ENCODE measurements around the gene CSTB.

CSTB gene

GRCh38 chr21:43794857-43795256, 18.7 kb upstream of the CSTB start:
- peaks cover 3% of the 10 kb centered on the region for H3K79me2 ChIP-seq (ENCODE audit: control insufficient read depth, insufficient read depth, low read length, poor library complexity)
- no peak overlapping the region for H4K12ac ChIP-seq (ENCODE audit: low read depth, low read length)
- H3K4ac ChIP-seq (ENCODE audit: low read depth, low read length) = no peak overlapping the region

GRCh38 chr21:43794311-43794710, 18.2 kb upstream of the CSTB start:
- no peak for DNase-seq
- Histone ChIP-seq H3K27me3 (ENCODE audit: insufficient read depth, low read length) (no peaks in the 10 kb centered on the region), H2BK120ac (ENCODE audit: insufficient read depth, low read length, poor library complexity) (no peak overlapping the region), H3K4me2 (ENCODE audit: low read length) (no peak overlapping the region), H2BK5ac (ENCODE audit: low read depth, low read length, poor library complexity) (no peak overlapping the region), H3K18ac (ENCODE audit: low read length) (no peak overlapping the region), H2BK12ac (ENCODE audit: low read length) (no peak overlapping the region), H3K14ac (ENCODE audit: low read length) (no peak overlapping the region), H3K9ac (ENCODE audit: low read length) (no peak overlapping the region), H4K8ac (ENCODE audit: low read depth, low read length) (no peak overlapping the region), H3K4me1 (ENCODE audit: control insufficient read depth in 1 of 2, insufficient read depth in 2 of 2, low read length in 2 of 2) (peaks cover 7 to 8% of the 10 kb centered on the region in 2 experiments), H2AFZ (ENCODE audit: insufficient read depth, low read length, poor library complexity) (no peak overlapping the region), H3K36me3 (ENCODE audit: control insufficient read depth in 1 of 2, insufficient read depth in 2 of 2, low read length in 2 of 2) (peaks cover 71 to 77% of the 10 kb centered on the region in 2 experiments), H3K23ac (ENCODE audit: low read length) (no peak overlapping the region), H4K12ac (ENCODE audit: low read depth, low read length) (no peak overlapping the region), H3K4ac (ENCODE audit: low read depth, low read length) (no peak overlapping the region), H3K79me1 (ENCODE audit: low read length) (peaks cover 3% of the 10 kb centered on the region), H2AK5ac (ENCODE audit: low read length) (no peak overlapping the region), H3K79me2 (ENCODE audit: control insufficient read depth, insufficient read depth, low read length, poor library complexity) (peaks cover 7% of the 10 kb centered on the region), H3K4me3 (ENCODE audit: low read depth, low read length) (no peak overlapping the region), H3K27ac (ENCODE audit: low read depth, low read length) (no peak overlapping the region), H3K9me3 (ENCODE audit: insufficient read depth, low read depth, low read length) (no peaks in the 10 kb centered on the region), H4K91ac (ENCODE audit: low read depth, low read length) (no peak overlapping the region)
- no CpG with 5 or more reads among the region's 12 CpGs for WGBS (ENCODE audit: extremely low coverage, insufficient coverage, insufficient read length)

More at GRCh38 chr21:43794857-43795256, 18.7 kb upstream of the CSTB start:
- Histone ChIP-seq H4K8ac (ENCODE audit: low read depth, low read length) (no peak overlapping the region), H3K27ac (ENCODE audit: low read depth, low read length) (no peak overlapping the region), H3K4me2 (ENCODE audit: low read length) (no peak overlapping the region), H3K9me3 (ENCODE audit: insufficient read depth, low read depth, low read length) (no peaks in the 10 kb centered on the region), H3K14ac (ENCODE audit: low read length) (no peak overlapping the region), H3K79me1 (ENCODE audit: low read length) (no peaks in the 10 kb centered on the region), H2AK5ac (ENCODE audit: low read length) (no peak overlapping the region), H2BK12ac (ENCODE audit: low read length) (no peak overlapping the region), H3K36me3 (ENCODE audit: control insufficient read depth in 1 of 2, insufficient read depth in 2 of 2, low read length in 2 of 2) (peaks cover 76 to 83% of the 10 kb centered on the region in 2 experiments), H3K23ac (ENCODE audit: low read length) (no peak overlapping the region), H3K4me3 (ENCODE audit: low read depth, low read length) (no peak overlapping the region), H3K27me3 (ENCODE audit: insufficient read depth, low read length) (no peaks in the 10 kb centered on the region), H2BK5ac (ENCODE audit: low read depth, low read length, poor library complexity) (no peak overlapping the region), H3K4me1 (ENCODE audit: control insufficient read depth in 1 of 2, insufficient read depth in 2 of 2, low read length in 2 of 2) (peaks cover 7% of the 10 kb centered on the region in 2 experiments), H3K18ac (ENCODE audit: low read length) (no peak overlapping the region), H2BK120ac (ENCODE audit: insufficient read depth, low read length, poor library complexity) (no peak overlapping the region), H2AFZ (ENCODE audit: insufficient read depth, low read length, poor library complexity) (no peak overlapping the region), H3K9ac (ENCODE audit: low read length) (no peak overlapping the region), H4K91ac (ENCODE audit: low read depth, low read length) (no peak overlapping the region)
- WGBS (ENCODE audit: extremely low coverage, insufficient coverage, insufficient read length) = no CpG with 5 or more reads among the region's 14 CpGs
- no peak for DNase-seq

GRCh38 chr21:43793243-43793642, 17.1 kb upstream of the CSTB start:
- H3K27ac ChIP-seq (ENCODE audit: low read depth, low read length) = no peak overlapping the region
- no peak overlapping the region for H2AFZ ChIP-seq (ENCODE audit: insufficient read depth, low read length, poor library complexity)
- no peak overlapping the region for H3K4ac ChIP-seq (ENCODE audit: low read depth, low read length)
- H4K8ac ChIP-seq (ENCODE audit: low read depth, low read length) = no peak overlapping the region
- H3K9ac ChIP-seq (ENCODE audit: low read length) = no peak overlapping the region
- H3K4me1 ChIP-seq (ENCODE audit: control insufficient read depth in 1 of 2, insufficient read depth in 2 of 2, low read length in 2 of 2) = peaks cover 7 to 8% of the 10 kb centered on the region in 2 experiments
- no peak for DNase-seq
- no peak overlapping the region for H3K4me3 ChIP-seq (ENCODE audit: low read depth, low read length)
- no peak overlapping the region for H4K12ac ChIP-seq (ENCODE audit: low read depth, low read length)
- H4K91ac ChIP-seq (ENCODE audit: low read depth, low read length) = no peak overlapping the region
- H3K9me3 ChIP-seq (ENCODE audit: insufficient read depth, low read depth, low read length) = no peaks in the 10 kb centered on the region
- H3K14ac ChIP-seq (ENCODE audit: low read length) = no peak overlapping the region
- H3K36me3 ChIP-seq (ENCODE audit: control insufficient read depth in 1 of 2, insufficient read depth in 2 of 2, low read length in 2 of 2) = peaks cover 60 to 67% of the 10 kb centered on the region in 2 experiments
- peaks cover 7% of the 10 kb centered on the region for H3K79me2 ChIP-seq (ENCODE audit: control insufficient read depth, insufficient read depth, low read length, poor library complexity)
- H3K27me3 ChIP-seq (ENCODE audit: insufficient read depth, low read length) = no peaks in the 10 kb centered on the region
- no peak overlapping the region for H2BK5ac ChIP-seq (ENCODE audit: low read depth, low read length, poor library complexity)
- H3K18ac ChIP-seq (ENCODE audit: low read length) = no peak overlapping the region
- peaks cover 5% of the 10 kb centered on the region for H3K79me1 ChIP-seq (ENCODE audit: low read length)
- H3K4me2 ChIP-seq (ENCODE audit: low read length) = no peak overlapping the region
- H3K23ac ChIP-seq (ENCODE audit: low read length) = no peak overlapping the region
- H2BK12ac ChIP-seq (ENCODE audit: low read length) = no peak overlapping the region
- no peak overlapping the region for H2BK120ac ChIP-seq (ENCODE audit: insufficient read depth, low read length, poor library complexity)
- no CpG with 5 or more reads among the region's 16 CpGs for WGBS (ENCODE audit: extremely low coverage, insufficient coverage, insufficient read length)
- no peak overlapping the region for H2AK5ac ChIP-seq (ENCODE audit: low read length)

GRCh38 chr21:43792406-43792805, 16.3 kb upstream of the CSTB start:
- Histone ChIP-seq H2BK5ac (ENCODE audit: low read depth, low read length, poor library complexity) (no peak overlapping the region), H3K4me3 (ENCODE audit: low read depth, low read length) (peak overlapping the region; percentile 44), H2AK5ac (ENCODE audit: low read length) (no peak overlapping the region), H4K91ac (ENCODE audit: low read depth, low read length) (no peak overlapping the region), H2BK120ac (ENCODE audit: insufficient read depth, low read length, poor library complexity) (no peak overlapping the region), H3K27ac (ENCODE audit: low read depth, low read length) (no peak overlapping the region), H3K4me2 (ENCODE audit: low read length) (no peak overlapping the region), H3K79me2 (ENCODE audit: control insufficient read depth, insufficient read depth, low read length, poor library complexity) (peaks cover 7% of the 10 kb centered on the region), H3K9ac (ENCODE audit: low read length) (no peak overlapping the region), H3K36me3 (ENCODE audit: control insufficient read depth in 1 of 2, insufficient read depth in 2 of 2, low read length in 2 of 2) (peaks cover 52 to 58% of the 10 kb centered on the region in 2 experiments), H4K12ac (ENCODE audit: low read depth, low read length) (no peak overlapping the region), H3K27me3 (ENCODE audit: insufficient read depth, low read length) (no peaks in the 10 kb centered on the region), H3K79me1 (ENCODE audit: low read length) (peaks cover 5% of the 10 kb centered on the region), H3K4me1 (ENCODE audit: control insufficient read depth in 1 of 2, insufficient read depth in 2 of 2, low read length in 2 of 2) (peaks cover 7 to 8% of the 10 kb centered on the region in 2 experiments), H3K18ac (ENCODE audit: low read length) (no peak overlapping the region), H2BK12ac (ENCODE audit: low read length) (no peak overlapping the region), H3K4ac (ENCODE audit: low read depth, low read length) (no peak overlapping the region), H3K23ac (ENCODE audit: low read length) (no peak overlapping the region), H4K8ac (ENCODE audit: low read depth, low read length) (no peak overlapping the region), H2AFZ (ENCODE audit: insufficient read depth, low read length, poor library complexity) (no peak overlapping the region), H3K9me3 (ENCODE audit: insufficient read depth, low read depth, low read length) (no peaks in the 10 kb centered on the region), H3K14ac (ENCODE audit: low read length) (no peak overlapping the region)
- no CpG with 5 or more reads among the region's 8 CpGs for WGBS (ENCODE audit: extremely low coverage, insufficient coverage, insufficient read length)
- DNase-seq = no peak

Measured in trophoblast cell (in vitro differentiated cells and primary cell).